Neutrophil (primary cell): ENCODE data around the gene NMB.

Source experiments
- H3K27ac ChIP-seq: fragments of 200-600 bp; sonication (generic); 2 replicates; pipeline ENCODE4 v1.5.1; 2016; ENCODE audit warnings: mild to moderate bottlenecking, moderate library complexity
- H3K27me3 ChIP-seq: fragments of 200-600 bp; sonication (generic); 2 replicates; pipeline ENCODE4 v1.6.0; 2016; ENCODE audit warnings: mild to moderate bottlenecking
- H3K36me3 ChIP-seq: fragments of 200-600 bp; sonication (generic); 2 replicates; pipeline ENCODE4 v1.5.1; 2017
- H3K4me1 ChIP-seq, 2 experiments: fragments of 200-600 bp in 1 of 2; sonication (generic) in 1 of 2; 1 replicate in 1 of 2; 2 replicates in 1 of 2; pipeline versions ENCODE4 v1.5.1 to v1.6.1; 2013 to 2016; ENCODE audit warnings: low read depth in 1 of 2, low read length in 1 of 2, mild to moderate bottlenecking in 1 of 2, moderate library complexity in 1 of 2; ENCODE audit not compliant: control insufficient read depth in 1 of 2, insufficient read depth in 1 of 2
- H3K4me3 ChIP-seq, 2 experiments: fragments of 200-600 bp in 1 of 2; sonication (generic) in 1 of 2; 1 replicate in 1 of 2; 2 replicates in 1 of 2; pipeline ENCODE4 v1.5.1; 2013 to 2016; ENCODE audit warnings: low read depth in 1 of 2, low read length in 1 of 2, mild to moderate bottlenecking in 1 of 2, moderate library complexity in 1 of 2
- H3K9me3 ChIP-seq: fragments of 200-600 bp; sonication (generic); 2 replicates; pipeline ENCODE4 v1.5.1; 2016
- TF ChIP-seq, protein P1 (sequence below): fragments of 200-600 bp; sonication (generic); IDR thresholded peaks from 2 replicates; pipeline ENCODE4 v1.5.1; 2016; ENCODE audit warnings: antibody characterized with exemption

The NMB gene, protein sequence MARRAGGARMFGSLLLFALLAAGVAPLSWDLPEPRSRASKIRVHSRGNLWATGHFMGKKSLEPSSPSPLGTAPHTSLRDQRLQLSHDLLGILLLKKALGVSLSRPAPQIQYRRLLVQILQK

GRCh38 chr15:84658080-84658787 lies at the start of gene NMB:
NMB (minus strand) TSS chr15:84658199; CDS start chr15:84658152, 47 bp downstream.
- no peaks in the 10 kb centered on the region for H3K9me3 ChIP-seq
- peak within 1 kb of the TSS; percentile 46 to 73 for H3K4me3 ChIP-seq
- peak within 1 kb of the TSS; percentile 28 for H3K27ac ChIP-seq
- peaks cover 16% of the 10 kb centered on the region for H3K36me3 ChIP-seq
- peaks cover 14% of the 10 kb centered on the region for H3K27me3 ChIP-seq
- H3K4me1 ChIP-seq: peaks cover 30 to 34% of the 10 kb centered on the region in 2 experiments
- TF ChIP-seq, protein P1, sequence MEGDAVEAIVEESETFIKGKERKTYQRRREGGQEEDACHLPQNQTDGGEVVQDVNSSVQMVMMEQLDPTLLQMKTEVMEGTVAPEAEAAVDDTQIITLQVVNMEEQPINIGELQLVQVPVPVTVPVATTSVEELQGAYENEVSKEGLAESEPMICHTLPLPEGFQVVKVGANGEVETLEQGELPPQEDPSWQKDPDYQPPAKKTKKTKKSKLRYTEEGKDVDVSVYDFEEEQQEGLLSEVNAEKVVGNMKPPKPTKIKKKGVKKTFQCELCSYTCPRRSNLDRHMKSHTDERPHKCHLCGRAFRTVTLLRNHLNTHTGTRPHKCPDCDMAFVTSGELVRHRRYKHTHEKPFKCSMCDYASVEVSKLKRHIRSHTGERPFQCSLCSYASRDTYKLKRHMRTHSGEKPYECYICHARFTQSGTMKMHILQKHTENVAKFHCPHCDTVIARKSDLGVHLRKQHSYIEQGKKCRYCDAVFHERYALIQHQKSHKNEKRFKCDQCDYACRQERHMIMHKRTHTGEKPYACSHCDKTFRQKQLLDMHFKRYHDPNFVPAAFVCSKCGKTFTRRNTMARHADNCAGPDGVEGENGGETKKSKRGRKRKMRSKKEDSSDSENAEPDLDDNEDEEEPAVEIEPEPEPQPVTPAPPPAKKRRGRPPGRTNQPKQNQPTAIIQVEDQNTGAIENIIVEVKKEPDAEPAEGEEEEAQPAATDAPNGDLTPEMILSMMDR: peak; percentile 80

- no peak overlapping the region for H3K4me3 ChIP-seq
- peaks cover 0 to 13% of the 10 kb centered on the region in 2 experiments for H3K4me1 ChIP-seq
- TF ChIP-seq, protein P1: no peak
- H3K27ac ChIP-seq: peak overlapping the region; percentile 61
- H3K9me3 ChIP-seq: no peaks in the 10 kb centered on the region
- H3K27me3 ChIP-seq: no peaks in the 10 kb centered on the region
- H3K36me3 ChIP-seq: no peaks in the 10 kb centered on the region
Measured at GRCh38 chr15:84703808-84704207, 45.8 kb upstream of the NMB start.

DNA sequence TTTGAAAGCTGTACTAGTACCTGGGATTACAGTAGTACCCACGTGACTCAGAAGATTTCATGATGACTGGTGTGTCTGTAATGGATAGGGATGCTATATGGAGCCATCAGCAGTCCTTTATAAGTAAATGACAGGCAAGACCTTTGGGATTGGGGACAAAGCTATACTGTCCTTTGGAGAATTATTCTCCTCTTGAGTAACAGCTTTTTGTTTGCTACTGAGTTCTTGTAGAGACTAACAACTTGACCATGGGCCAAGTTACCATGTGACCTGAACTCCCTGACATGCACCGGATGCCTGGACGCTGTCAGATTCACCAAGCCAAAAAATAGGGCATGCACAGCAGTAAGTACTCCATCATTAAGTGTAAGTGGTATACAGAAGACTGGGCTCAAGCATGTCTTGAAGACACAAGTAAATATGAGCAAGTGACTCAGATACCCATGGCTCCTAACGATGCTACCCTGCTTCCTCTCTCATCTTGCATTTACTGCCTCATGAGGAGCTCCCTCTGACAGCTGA lies 45.0 kb upstream of the NMB start:
- Histone ChIP-seq H3K27me3 (no peaks in the 10 kb centered on the region), H3K9me3 (no peaks in the 10 kb centered on the region), H3K27ac (peak overlapping the region; percentile 61), H3K4me3 (no peak overlapping the region), H3K36me3 (no peaks in the 10 kb centered on the region), H3K4me1 (peaks cover 0 to 16% of the 10 kb centered on the region in 2 experiments)
- TF ChIP-seq, protein P1: no peak

- Histone ChIP-seq H3K27me3 (no peaks in the 10 kb centered on the region), H3K36me3 (no peaks in the 10 kb centered on the region), H3K27ac (peak overlapping the region; percentile 35), H3K4me3 (no peak overlapping the region), H3K9me3 (no peaks in the 10 kb centered on the region), H3K4me1 (peaks cover 8 to 26% of the 10 kb centered on the region in 2 experiments)
- TF ChIP-seq, protein P1: no peak
Measured at GRCh38 chr15:84699538-84700191, 41.7 kb upstream of the NMB start.

- H3K27ac ChIP-seq: peak overlapping the region; percentile 66
Measured at GRCh38 chr15:84697236-84697990, 39.4 kb upstream of the NMB start.

More at GRCh38 chr15:84697236-84697990, 39.4 kb upstream of the NMB start:
- Histone ChIP-seq H3K9me3 (no peaks in the 10 kb centered on the region), H3K36me3 (no peaks in the 10 kb centered on the region), H3K4me1 (peaks cover 8 to 13% of the 10 kb centered on the region in 2 experiments), H3K27me3 (no peaks in the 10 kb centered on the region), H3K4me3 (no peak overlapping the region)
- TF ChIP-seq, protein P1: no peak
